Smooth muscle cell (in vitro differentiated cells): ENCODE data around the gene MACROD2. TPM values are rescaled to one million over a fixed set of nuclear protein-coding genes. Genes with fewer than 3 reads are reported as not detected.

Experiments
- DNase-seq: peaks from one replicate; lab custom pipeline; 2025; ENCODE audit not compliant: unreplicated experiment; lab: John Stamatoyannopoulos, UW
- H2AFZ ChIP-seq: fragments of 200-600 bp; sonication (generic); 2 replicates; pipeline ENCODE4 v1.6.0; 2016; ENCODE audit warnings: antibody characterized with exemption, low read depth, mild to moderate bottlenecking
- H3F3A ChIP-seq: fragments of 200-600 bp; sonication (generic); 2 replicates; pipeline ENCODE4 v1.6.0; 2017; ENCODE audit warnings: antibody characterized with exemption, low read depth
- H3K27ac ChIP-seq: fragments of 200-600 bp; sonication (generic); 2 replicates; pipeline ENCODE4 v1.5.1; 2016; ENCODE audit warnings: low read depth, mild to moderate bottlenecking
- H3K27me3 ChIP-seq: fragments of 200-600 bp; sonication (generic); 2 replicates; pipeline ENCODE4 v1.6.1; 2016; ENCODE audit warnings: low read depth, mild to moderate bottlenecking
- H3K36me3 ChIP-seq: fragments of 200-600 bp; sonication (generic); 2 replicates; pipeline ENCODE4 v1.5.1; 2016; ENCODE audit warnings: low read depth
- H3K4me1 ChIP-seq: fragments of 200-600 bp; sonication (generic); 2 replicates; pipeline ENCODE4 v1.5.1; 2016; ENCODE audit warnings: low read depth
- H3K4me2 ChIP-seq: fragments of 200-600 bp; sonication (generic); 2 replicates; pipeline ENCODE4 v1.6.0; 2016; ENCODE audit warnings: mild to moderate bottlenecking
- H3K4me3 ChIP-seq: fragments of 200-600 bp; sonication (generic); 2 replicates; pipeline ENCODE4 v1.5.1; 2016; ENCODE audit warnings: mild to moderate bottlenecking
- H3K79me2 ChIP-seq: fragments of 200-600 bp; sonication (generic); 2 replicates; pipeline ENCODE4 v1.6.0; 2016; ENCODE audit warnings: low read depth, mild to moderate bottlenecking
- H3K9ac ChIP-seq: fragments of 200-600 bp; sonication (generic); 2 replicates; pipeline ENCODE4 v1.6.0; 2016; ENCODE audit warnings: low read depth
- H3K9me3 ChIP-seq: fragments of 200-600 bp; sonication (generic); replicated peaks from 2 replicates; pipeline ENCODE4 v1.5.1; 2016; ENCODE audit warnings: low read depth
- H4K20me1 ChIP-seq: fragments of 200-600 bp; sonication (generic); 2 replicates; pipeline ENCODE4 v1.6.0; 2016; ENCODE audit warnings: low read depth
- CTCF ChIP-seq: fragments of 200-600 bp; sonication (generic); IDR thresholded peaks from 2 replicates; pipeline ENCODE4 v1.5.1; 2017; ENCODE audit warnings: borderline replicate concordance, mild to moderate bottlenecking, antibody characterized with exemption; ENCODE audit not compliant: insufficient read depth, poor library complexity, severe bottlenecking
- WGBS: methylation state at CpG from one replicate; pipeline ENCODE4 v1.1.7; 2016; ENCODE audit warnings: low lambda C conversion rate; 5-methylcytosine and 5-hydroxymethylcytosine counted together
- polyA plus RNA-seq: library from polyadenylated mRNA; unstranded; fragments of >200 nt; fragmentation: Nextera tagmentation; extraction: Ambion mirVana; gene quantifications from 2 replicates; pipeline ENCODE4 v1.2.1, GENCODE V29; 2016
- total RNA-seq: library from RNA; depleted of rRNA; stranded (reverse); fragments of >200 nt; gene quantifications from 2 replicates; pipeline ENCODE4 v1.2.3, GENCODE V29; 2014

Gene MACROD2
- total and polyA plus RNA-seq, 2 experiments from 2014 or later: 0.04 to 0.32 TPM

GRCh38 chr20:15047042-15047441 is 1051.7 kb downstream of the MACROD2 start:
- Histone ChIP-seq H3F3A (no peaks in the 10 kb centered on the region), H3K4me3 (no peak overlapping the region), H3K36me3 (no peaks in the 10 kb centered on the region), H3K4me1 (no peaks in the 10 kb centered on the region), H4K20me1 (no peaks in the 10 kb centered on the region), H3K9me3 (no peaks in the 10 kb centered on the region), H3K27ac (no peak overlapping the region), H3K9ac (no peak overlapping the region), H3K27me3 (no peaks in the 10 kb centered on the region), H3K4me2 (no peak overlapping the region), H2AFZ (no peak overlapping the region), H3K79me2 (no peaks in the 10 kb centered on the region)
- DNase-seq: no peak
- WGBS: 48% methylated on average over 2 of the region's 2 CpGs
- no peak for TF ChIP-seq CTCF

GRCh38 chr20:15047601-15048000 is 1052.3 kb downstream of the MACROD2 start:
- no peaks in the 10 kb centered on the region for H3F3A ChIP-seq
- H4K20me1 ChIP-seq: no peaks in the 10 kb centered on the region
- no peak for DNase-seq
- no peak overlapping the region for H3K9ac ChIP-seq
- H3K79me2 ChIP-seq: no peaks in the 10 kb centered on the region
- TF ChIP-seq CTCF: no peak
- no peak overlapping the region for H3K27ac ChIP-seq
- 74% methylated on average over 1 of the region's 1 CpG for WGBS
- no peaks in the 10 kb centered on the region for H3K4me1 ChIP-seq
- H2AFZ ChIP-seq: no peak overlapping the region
- no peaks in the 10 kb centered on the region for H3K27me3 ChIP-seq
- H3K36me3 ChIP-seq: no peaks in the 10 kb centered on the region
- H3K4me3 ChIP-seq: no peak overlapping the region
- H3K4me2 ChIP-seq: no peak overlapping the region
- no peaks in the 10 kb centered on the region for H3K9me3 ChIP-seq

GRCh38 chr20:15056246-15056645 is 1060.9 kb downstream of the MACROD2 start:
- no peak for DNase-seq
- Histone ChIP-seq H4K20me1 (no peaks in the 10 kb centered on the region), H3K36me3 (no peaks in the 10 kb centered on the region), H3F3A (no peaks in the 10 kb centered on the region), H3K9ac (no peak overlapping the region), H3K27me3 (no peaks in the 10 kb centered on the region), H3K4me2 (no peak overlapping the region), H3K79me2 (no peaks in the 10 kb centered on the region), H3K4me1 (peaks cover 8% of the 10 kb centered on the region), H3K27ac (no peak overlapping the region), H3K9me3 (peaks cover 7% of the 10 kb centered on the region), H2AFZ (no peak overlapping the region), H3K4me3 (no peak overlapping the region)
- no peak for TF ChIP-seq CTCF
- WGBS: 75% methylated on average over 5 of the region's 5 CpGs

- H3K36me3 ChIP-seq: no peaks in the 10 kb centered on the region
- no peaks in the 10 kb centered on the region for H3F3A ChIP-seq
- no peaks in the 10 kb centered on the region for H3K27me3 ChIP-seq
- no peak overlapping the region for H3K27ac ChIP-seq
- H2AFZ ChIP-seq: no peak overlapping the region
- H3K9me3 ChIP-seq: no peaks in the 10 kb centered on the region
- no peak for DNase-seq
- 97% methylated on average over 3 of the region's 3 CpGs for WGBS
- H3K4me2 ChIP-seq: no peak overlapping the region
- no peak overlapping the region for H3K9ac ChIP-seq
- no peak overlapping the region for H3K4me3 ChIP-seq
- no peaks in the 10 kb centered on the region for H3K79me2 ChIP-seq
- H4K20me1 ChIP-seq: no peaks in the 10 kb centered on the region
- peaks cover 11% of the 10 kb centered on the region for H3K4me1 ChIP-seq
- TF ChIP-seq CTCF: no peak
Observed at GRCh38 chr20:15058841-15059240, 1063.5 kb downstream of the MACROD2 start.
